Inflammatory macrophage (primary cell): ENCODE measurements around the gene CPZ.

Experiments
- DNase-seq, 2 donors: peaks; one replicate each; pipeline ENCODE4 v3.0.0-alpha.2; 2020 to 2022
- total RNA-seq, 18 experiments: gene quantifications; one replicate each; lab custom pipeline; 2026; ENCODE audit warnings: mixed read lengths in 6 of 18, inconsistent platforms in 2 of 18; lab: John Stamatoyannopoulos, UW

Gene CPZ
- 0 to 0.08 (median 0) reads per million in 18 experiments for total RNA-seq

DNA sequence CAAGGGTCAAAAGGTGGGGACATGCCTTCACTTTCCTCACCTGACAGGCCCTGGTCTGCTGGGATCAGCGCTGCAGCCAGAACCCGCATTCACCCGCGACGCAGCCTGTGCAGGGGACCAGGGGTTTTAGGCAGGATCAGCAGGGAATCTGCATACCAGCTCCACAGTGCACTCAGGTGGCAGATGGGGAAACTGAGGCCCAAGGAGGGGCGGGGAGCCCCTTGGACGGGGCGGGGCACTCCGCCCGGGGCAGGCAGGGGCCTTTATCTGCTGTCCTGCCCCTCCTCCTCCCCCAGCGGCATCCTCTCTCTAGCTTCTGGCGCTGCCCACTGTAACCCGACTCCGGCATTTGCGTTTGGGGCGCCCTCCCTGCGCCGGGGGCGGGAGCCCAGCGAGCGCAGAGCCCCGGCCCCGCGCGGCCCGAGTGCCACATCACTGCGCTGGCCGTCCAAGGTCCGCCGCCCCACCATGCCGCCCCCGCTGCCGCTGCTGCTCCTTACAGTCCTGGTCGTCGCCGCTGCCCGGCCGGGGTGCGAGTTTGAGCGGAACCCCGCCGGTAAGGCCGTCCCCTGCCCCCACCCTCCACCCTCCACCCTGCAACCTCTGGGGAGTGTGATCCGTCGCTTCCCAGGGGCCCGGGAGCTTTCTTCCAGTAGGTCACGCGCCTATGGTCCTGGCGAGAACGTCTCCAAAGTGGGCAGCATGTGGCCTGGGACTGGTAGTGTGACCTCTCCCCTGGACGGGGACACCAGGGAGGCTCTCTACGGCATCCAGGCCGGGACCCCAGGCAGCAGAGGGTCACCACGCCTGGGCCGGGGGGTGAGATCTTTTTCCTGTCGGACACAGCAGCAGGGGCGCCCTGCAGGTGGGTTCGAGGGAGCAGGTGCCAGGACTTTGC is at the start of gene CPZ:
Gene CPZ (plus strand): TSS at position 400 of the 898 bp plus-strand sequence. CDS start 69 bp downstream, at position 469.
- no peak for DNase-seq

DNA sequence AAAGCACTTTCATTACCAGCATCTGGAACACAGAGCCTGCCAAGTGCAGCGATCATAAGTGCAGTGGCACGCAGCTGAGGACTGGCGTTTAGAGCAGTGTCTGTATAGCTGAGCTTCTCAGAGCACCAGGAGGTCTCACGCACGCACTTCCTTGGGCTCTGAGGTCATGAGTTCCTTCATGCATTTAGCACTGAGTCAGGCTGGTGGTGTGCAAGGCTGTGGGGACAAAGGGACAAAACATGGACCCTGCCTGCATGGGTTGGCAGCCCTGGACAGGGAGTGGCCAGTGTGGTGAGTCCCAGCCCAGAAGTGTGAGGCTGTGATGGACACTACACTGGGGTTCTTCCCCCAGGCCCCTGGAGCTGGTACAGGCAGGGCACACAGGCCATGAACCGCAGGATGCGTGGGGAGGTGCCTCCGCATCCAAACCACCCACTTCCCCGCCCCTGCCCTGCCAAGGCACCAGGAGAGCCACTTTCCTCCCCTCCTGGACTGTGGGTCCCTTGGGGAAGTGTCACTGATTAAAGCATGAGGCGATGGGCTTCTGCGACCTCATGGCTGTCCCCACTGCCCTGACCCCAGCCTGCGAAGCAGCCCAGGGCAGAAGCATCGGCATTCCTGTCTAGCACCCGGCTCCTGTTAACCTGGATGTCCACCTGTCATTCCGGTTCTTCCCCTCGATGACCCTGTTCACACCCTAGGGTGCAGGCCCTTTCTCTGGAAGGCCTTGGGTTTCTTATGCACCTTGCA is 49.6 kb upstream of the CPZ start:
- no peak for DNase-seq

DNA sequence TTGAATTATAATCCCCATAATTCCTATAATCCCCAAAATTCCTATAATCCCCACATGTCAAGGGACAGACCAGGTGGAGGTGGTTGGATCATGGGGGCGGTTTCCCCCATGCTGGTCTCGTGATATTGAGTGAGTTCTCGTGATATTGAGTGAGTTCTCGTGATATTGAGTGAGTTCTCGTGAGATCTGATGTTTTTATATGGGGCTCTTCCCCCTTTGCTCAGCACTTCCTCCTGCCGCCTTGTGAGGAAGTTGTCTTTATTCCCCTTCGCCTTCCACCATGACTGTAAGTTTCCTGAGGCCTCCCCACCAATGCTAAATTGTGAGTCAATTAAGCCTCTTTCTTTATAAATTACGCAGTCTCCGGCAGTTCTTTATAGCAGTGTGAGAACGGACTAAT is 48.9 kb upstream of the CPZ start:
- DNase-seq: no peak

DNA sequence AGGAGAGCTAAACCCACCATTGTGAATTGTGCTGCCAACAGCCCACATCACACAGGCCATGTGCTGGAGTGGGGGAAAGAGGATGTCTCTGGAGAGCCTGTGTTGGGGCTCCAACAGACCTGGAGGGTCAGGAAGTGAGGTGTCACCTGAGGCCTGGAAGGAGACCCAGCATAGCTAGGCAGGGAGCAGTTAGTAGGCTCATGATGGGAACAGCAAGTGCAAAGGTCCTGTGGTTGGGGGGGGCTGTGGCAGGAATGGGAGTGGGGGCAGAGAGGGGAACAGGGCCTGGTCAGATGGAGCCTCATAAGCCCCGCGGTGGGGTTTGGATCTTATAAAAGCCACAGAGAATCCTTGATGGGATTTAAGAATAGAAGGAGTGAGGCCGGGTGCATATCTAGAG is 48.3 kb upstream of the CPZ start:
- no peak for DNase-seq

DNA sequence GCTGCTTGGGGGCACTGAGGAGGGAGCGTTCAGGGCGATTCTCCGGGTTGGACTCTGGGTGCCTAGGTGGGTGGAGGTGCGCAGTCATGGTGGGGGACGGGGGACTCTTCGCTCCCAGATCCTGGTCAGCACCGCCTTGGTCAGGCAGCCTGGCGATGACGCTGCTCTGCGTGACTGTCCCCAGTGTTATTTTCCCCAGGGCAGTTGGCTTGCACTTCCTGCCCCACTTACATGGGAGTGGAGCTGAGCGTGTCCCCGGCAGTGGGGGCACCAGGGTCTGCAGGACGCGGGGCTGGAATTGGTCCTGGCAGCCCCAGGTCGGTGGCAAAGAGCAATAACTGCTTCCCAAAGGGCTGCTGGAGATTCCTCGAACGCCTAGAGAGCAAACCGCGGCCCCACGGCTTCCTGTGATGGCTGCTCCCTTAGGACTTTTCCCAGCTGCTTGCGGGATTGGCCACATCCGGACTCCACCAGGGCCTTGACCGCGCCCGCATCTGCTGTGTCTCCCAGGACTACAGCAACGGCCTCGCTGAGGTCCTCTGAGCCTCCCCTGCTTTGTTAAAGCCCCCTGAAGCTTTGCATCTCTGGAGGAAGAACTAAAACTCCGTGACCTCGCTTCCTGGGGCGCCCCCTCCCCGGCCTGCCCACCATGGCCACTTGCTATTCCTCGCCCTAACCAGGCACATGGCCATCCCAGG is 47.7 kb upstream of the CPZ start:
- no peak for DNase-seq

DNA sequence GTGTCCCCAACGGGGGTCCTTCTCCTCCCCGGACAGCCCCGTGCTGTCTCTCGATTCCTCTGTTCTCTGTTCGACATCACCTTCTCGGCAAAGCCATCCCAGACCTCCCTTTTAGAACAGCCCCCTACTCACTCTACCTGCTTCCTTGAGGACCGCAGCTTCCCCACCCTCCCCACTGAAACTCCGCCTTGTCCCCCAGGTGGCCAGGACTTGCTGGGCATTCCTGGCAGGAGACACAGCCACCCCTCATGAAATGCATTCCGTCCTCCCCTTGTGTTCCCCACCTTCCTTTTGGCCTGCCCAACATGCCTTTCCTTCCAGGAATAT is 47.2 kb upstream of the CPZ start:
- no peak for DNase-seq

DNA sequence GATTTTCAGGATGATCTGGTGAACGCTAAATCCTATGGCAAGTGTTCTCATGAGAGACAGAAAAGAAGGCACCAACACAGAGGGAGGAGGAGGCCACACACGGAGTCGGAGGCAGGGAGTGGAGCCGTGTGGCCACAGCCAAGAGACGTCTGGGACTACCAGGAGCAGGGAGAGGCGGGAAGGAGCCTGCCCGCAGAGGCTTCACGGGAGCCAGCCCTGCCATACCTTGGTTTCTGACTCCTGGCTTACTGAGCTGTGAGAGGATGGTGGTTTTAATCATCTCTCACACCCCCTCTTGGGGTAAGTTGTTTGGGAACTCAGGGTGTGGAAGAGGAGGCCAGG is 45.8 kb upstream of the CPZ start:
- no peak for DNase-seq

DNA sequence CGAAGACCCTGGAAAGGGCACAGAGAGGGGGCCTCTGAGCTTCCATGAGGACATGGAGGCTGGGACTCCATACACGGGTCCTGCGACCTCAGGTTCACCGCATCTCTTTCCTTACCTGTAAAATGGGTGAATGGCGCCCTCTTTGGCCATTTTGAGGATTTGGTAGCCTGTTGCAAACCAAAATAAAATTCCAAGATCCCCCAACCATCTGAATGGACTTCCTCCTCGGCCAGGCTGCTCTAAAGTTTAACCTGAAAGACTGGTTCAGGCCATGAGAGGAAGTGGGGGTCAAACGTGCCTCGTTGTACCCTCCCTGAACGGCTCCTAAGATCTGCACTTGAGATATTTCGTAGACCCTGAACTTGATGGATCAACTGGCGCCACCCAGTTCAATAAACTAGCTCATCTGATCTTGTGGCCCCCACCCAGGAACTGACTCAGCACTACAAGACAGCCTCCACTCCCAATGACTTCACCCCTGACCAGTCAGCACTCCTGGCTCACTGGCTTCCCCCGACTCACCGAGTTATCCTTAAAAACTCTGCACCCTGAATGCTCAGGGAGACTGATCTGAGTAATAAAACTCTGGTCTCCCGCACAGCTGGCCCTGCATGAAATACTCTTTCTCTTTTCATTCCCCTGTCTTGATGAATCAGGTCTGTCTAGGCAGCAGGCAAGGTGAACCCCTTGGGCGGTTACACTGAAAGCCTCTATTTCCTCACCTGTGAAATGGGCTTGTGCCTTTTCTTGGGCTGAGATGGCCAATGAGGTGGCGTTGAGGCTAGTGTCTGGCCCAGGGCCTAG is 45.3 kb upstream of the CPZ start:
- DNase-seq: no peak

DNA sequence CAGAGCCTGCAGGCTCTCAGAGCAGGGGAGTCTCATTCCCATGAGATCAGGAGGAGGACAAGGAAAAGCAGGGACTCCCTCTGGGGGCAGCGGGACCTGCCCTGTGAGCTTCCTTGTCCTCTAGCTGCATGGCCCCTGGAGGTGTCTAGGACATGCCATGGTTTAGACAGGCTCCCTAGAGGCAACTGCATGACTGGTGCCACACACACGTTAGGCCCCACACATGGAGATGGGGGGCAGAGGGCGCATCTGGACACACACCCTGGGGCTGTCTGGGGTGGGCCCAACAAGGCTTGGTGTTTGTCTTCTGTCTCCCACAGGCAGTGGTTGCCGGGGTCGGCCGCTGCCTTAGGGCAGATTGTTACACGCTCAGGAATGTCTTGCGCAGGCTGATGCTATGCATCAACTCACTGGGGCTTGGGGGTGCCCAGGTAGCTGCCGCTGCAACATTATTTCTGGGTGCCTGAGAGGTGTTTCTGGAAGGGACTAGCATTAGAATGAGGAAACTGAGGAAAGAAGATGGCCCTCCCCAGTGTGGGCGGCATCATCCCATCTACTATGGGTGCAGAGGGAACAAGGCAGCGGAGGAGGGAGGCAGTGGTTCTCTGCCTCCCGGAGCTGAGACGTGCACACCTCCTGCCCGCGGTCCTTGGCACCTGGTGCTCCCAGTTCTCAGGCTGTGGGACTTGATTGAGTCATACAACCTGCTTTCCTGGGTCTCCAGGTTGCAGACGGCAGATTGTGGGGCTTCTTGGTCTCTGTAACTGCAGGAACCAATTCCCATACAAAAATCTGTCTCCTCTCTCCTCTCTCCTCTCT is 44.4 kb upstream of the CPZ start:
- no peak for DNase-seq

DNA sequence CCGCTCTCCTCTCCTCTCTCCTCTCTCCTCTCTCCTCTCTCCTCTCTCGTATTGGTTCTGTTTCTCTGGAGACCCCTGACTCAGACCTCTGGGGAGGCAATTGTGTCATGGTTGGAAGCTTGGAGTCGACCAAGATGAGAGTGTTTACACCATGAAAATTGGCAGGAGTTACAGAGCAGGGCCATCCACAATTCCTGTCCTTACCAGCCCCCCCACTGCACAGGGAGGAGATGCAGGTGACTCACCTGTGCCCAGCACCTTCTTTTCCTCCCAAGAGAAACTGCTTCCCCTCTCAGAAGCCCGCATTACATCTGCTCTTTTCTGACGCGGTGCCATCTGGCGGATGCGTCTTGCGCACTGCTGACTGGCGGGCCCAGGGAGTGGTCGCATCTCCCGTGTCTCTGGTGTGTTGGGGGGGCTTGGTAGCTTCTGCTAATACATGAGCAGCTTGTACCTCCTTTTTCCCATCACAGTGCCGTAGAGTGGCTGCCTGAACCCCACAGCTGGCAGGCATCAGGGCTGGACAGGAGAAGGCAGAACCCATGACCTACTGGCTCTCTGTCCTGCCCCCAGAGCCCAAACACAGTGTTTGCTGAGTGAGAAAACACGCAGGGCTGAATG is 43.7 kb upstream of the CPZ start:
- DNase-seq: no peak

DNA sequence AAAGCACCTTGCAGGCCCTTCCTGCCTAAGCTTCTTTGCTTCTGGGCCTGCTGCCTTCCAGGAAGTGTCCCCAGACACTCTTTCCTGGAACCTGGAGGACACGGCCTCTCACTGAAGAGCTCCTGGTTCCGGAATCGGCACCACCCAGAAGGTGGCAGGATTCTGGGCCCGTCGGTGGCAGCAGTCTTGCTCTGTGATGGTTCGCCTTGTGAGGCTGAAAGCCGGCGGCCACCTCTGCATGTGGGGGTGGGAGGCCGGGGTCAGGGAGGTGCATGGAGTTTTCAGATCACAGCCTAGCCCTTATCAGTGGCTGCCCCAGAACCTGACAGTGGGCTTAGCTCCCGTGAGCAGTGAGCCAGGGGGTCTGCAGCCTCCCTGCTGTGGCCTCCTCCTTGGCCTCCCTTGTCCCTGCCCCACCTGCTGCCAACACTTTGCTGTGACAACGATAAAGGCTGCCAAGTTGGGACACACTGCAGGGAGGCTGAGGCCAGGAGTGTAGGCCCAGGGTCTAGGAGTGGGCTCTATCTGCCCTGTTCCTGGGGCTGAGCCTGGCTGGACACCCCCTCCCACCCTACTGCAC is 43.1 kb upstream of the CPZ start:
- DNase-seq: no peak

DNA sequence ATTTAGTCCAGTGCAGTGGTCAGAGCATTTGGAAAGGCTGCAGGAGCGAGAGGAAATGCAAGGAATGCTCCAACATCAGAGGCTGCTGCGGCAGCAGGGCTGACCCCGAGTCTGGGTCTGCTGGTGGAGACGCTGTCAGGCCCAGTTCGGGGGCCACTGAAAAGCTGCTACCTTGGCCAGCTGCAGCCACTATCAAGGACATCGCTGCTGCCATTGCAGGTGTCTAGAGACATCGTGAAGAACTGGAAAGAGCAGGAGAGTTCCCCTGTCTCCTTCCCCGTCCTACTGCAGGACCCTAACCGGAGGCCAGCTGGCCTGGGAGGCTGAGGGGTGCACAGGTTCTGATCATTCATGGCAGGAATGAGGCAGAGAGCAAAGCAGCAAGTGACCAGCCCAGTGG is 41.9 kb upstream of the CPZ start:
- DNase-seq: no peak

DNA sequence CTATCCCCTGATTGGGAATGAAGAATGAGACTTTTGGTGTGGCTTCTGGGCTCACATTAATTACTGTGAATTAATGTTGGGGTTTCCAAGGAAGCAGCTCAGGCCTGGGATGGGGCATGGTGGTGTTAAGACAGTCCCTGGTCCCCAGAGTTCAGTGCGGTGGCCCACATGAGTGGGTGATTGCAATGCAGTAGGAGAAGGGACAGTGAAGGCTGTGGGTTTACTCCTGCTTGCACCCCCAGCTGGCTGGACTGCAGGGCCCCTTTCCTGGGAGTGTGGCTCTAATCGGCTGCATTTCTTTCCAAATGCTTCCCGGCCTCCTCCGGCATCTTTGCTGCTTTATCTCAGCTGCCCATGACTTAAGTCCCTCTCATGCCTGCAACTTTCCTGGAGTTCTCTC is 40.5 kb upstream of the CPZ start:
- no peak for DNase-seq

DNA sequence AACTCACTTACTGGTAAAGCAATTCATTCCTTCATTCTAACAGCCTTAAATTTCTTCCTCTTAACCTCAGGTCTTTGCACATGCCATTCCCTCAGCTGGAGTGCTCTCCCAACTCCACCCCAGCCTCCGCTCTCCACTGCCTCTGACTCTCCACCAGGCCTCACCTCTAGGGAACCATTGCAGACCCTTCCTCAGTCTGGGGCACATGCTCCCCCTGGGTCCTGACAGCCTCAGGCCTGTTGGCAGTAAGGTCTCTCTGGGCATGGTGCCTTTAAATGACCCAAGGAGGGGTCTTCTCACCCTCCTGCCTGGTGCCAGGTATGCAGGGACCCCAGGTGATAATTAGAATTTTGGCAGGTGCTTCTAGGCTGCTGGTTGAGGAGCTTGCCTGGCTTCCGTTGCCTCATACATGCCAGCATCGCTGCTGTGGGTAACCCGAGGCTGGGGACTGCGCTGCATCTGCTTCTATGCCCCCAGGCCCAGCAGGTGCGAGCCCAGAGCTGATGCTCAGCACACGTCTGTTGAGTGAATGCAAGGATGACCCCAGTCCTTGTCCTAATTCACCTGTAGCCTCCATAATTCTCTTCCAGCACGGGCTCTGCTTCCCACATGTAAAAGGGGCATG is 39.9 kb upstream of the CPZ start:
- DNase-seq: no peak

DNA sequence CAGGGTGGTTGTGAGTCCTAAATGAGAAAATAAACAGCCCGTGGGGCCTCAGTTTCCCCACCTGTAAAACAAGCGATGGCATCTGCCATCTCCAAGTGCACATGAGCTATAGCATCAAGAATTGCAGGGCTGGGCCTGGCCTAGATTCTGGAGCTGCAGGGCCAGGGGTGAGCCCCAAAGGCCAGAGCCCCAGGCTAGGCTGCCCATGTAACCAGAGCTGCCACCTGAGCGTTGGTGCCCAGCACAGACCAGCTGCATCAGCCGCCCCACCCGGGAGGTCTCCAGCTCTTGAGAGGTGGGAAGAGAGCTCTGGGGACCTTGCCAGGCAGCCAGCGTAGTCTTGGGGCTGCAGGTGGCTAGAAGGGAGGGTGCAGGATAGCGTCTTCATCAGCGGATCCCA is 39.3 kb upstream of the CPZ start:
- DNase-seq: no peak

DNA sequence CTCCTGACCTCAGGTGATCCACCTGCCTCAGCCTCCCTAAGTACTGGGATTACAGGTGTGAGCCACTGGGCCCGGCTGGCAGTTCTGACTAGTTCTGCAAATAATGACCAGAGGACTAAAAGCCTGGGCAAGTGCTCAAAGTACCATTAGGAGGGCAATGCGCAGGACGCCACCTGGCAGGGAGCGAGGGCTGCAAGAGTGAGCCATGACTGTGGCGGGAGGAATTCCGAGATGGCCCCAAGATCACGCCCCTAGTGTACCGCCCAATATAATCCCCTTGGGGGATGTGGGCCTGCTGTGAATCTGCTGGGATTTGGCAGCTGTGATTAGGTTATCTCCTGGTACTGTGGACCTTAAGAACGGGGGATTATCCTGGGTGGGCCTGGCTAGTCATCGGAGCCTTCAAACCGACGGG is 38.6 kb upstream of the CPZ start:
- no peak for DNase-seq

DNA sequence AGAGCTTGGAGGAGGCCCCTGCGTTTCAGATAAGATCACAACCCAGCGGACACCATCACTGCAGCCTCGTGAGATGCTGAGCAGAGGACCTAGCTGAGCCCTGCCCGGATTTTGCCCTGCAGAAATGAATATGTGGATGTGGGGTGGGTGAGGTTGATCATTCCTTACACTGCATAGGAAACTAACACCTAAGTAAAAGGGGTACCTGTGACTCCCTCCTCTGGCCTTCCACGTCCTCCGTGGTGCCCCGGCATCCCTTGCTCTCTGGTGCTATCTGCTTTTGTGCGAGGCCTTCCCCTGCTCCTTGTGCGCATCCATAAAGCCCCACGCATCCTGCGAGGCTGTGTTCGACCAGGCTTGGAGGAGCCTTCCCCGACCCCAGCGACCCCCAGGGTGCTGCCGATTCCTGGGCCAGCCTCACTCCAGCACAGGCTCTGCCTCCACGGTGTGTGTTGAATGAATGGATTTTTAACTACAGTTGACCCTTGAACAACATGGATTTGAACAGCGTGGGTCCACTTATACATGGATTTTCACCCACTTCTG is 37.9 kb upstream of the CPZ start:
- no peak for DNase-seq

DNA sequence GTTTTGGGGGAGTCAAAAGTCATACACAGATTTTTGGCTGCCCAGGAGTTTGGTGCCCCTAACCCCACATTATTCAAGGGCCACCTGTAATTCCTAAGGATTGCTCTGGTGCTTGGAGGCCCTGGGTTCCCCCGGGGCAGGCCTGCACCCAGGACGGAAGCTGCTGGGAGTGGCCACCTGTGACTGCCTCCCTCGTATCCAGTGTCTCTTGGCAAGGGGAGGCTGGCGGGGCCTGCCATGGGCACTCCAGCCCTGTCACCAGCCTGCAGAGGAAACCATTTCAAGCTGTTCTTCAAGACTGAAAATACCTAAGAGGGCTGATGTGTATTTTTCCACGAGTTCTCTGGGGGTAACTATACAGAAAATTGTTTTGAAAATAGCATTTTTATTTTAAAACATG is 36.8 kb upstream of the CPZ start:
- DNase-seq: no peak

DNA sequence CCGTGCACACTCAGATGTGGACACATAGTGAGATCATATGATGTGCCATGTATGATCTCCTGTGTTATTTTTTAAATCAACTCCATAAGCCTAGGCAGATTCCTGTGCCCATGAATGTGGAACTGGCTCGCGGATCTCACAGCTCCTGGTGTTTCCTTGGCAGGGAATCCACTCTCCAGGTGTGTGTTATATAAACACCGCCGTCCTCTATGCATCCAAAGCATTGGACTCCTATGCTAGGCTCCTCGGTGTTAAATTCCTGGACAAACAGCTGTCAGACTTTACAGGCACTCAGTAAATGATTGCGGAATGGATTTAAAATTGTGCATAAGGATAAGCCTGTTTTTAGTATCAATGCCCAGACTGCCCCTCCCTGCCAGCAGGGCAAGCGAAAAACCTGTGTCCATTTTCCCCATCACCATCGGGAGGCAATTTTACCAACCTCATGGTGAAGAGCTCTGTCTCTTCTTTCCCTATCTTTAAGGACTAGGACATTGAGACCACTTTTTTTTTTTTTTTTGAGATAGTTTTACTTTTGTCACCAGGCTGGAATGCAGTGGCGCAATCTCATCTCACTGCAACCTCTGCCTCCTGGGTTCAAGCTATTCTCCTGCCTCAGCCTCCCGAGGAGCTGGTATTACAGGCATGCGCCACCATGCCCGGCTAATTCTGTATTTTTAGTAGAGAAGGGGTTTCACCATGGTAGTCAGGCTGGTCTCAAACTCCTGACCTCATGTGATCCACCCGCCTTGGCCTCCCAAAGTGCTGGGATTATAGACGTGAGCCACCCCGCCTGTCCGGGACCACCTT is 36.0 kb upstream of the CPZ start:
- DNase-seq: no peak
